HepG2 (cell line): Measurements from ENCODE around the gene GRM1. TPM values are rescaled to one million over a fixed set of nuclear protein-coding genes. Genes with fewer than 3 reads are reported as not detected.

Source experiments
- ATAC-seq: fragments of 200-7000 bp; cut with Tn5 transposase; 3 replicates; pipeline ENCODE4 v1.9.1; 2020; ENCODE audit warnings: mild to moderate bottlenecking, moderate library complexity
- BruUV-seq: library from RNA; stranded (reverse); fragments of 400-500 nt; replicated peaks from 2 replicates; lab custom pipeline; 2021; lab: Mats Ljungman, UMichigan
- CTCF ChIA-PET: fragments of 300-600 bp; formaldehyde crosslinking; extraction: SDS; loops from one replicate; lab custom pipeline; 2021; ENCODE audit warnings: low total read pairs, inconsistent platforms, low intra/inter-chr PET ratio; lab: Yijun Ruan, JAX
- POLR2A ChIA-PET: fragments of 350-600 bp; sonication (Branson Sonifier 250); formaldehyde crosslinking; loops from one replicate; lab custom pipeline; 2020; ENCODE audit warnings: antibody characterized with exemption, inconsistent platforms; lab: Yijun Ruan, JAX
- DNase-seq: peaks from one replicate; pipeline ENCODE4 v3.0.0-alpha.2; 2015; ENCODE audit warnings: low spot score
- FAIRE-seq: peaks from 3 replicates; lab custom pipeline; 2011; peaks lifted over from hg19 to GRCh38; lab: Jason Lieb, UNC
- H2AFZ ChIP-seq: one replicate; pipeline ENCODE4 v1.6.1; 2011; ENCODE audit warnings: low read length, inconsistent platforms
- H3K27ac ChIP-seq: fragments of 300-600 bp; 3 replicates; pipeline ENCODE4 v1.8.0; 2011; ENCODE audit warnings: mixed run types, mild to moderate bottlenecking, mixed read lengths, low read length, inconsistent platforms; ENCODE audit not compliant: insufficient read depth; ENCODE audit errors: extremely low read length
- H3K27me3 ChIP-seq, 2 experiments: fragments of 200-600 bp in 1 of 2; 2 replicates in 1 of 2; 3 replicates in 1 of 2; pipeline versions ENCODE4 v1.6.0 to v1.8.0; 2011; ENCODE audit warnings: low read length in 2 of 2, mild to moderate bottlenecking in 2 of 2, moderate library complexity in 2 of 2, inconsistent platforms in 1 of 2; ENCODE audit not compliant: insufficient read depth in 2 of 2, control insufficient read depth in 1 of 2
- H3K36me3 ChIP-seq, 2 experiments: fragments of 200-600 bp in 1 of 2; replicated peaks in 1 of 2; 2 replicates in 1 of 2; 3 replicates in 1 of 2; pipeline versions ENCODE4 v1.5.1 to v1.8.0; 2011; ENCODE audit warnings: low read length in 2 of 2, inconsistent platforms in 1 of 2; ENCODE audit not compliant: insufficient read depth in 2 of 2, control insufficient read depth in 1 of 2
- H3K4me1 ChIP-seq: 2 replicates; pipeline ENCODE4 v1.5.1; 2012; ENCODE audit warnings: low read length, inconsistent platforms; ENCODE audit not compliant: insufficient read depth
- H3K4me2 ChIP-seq: 2 replicates; pipeline ENCODE4 v1.6.0; 2011; ENCODE audit warnings: low read depth, low read length, inconsistent platforms
- H3K4me3 ChIP-seq, 3 experiments: fragments of 200-600 bp in 1 of 3; sonication (generic), shearing (Covaris generic) in 1 of 3; replicated peaks in 1 of 3; 2 replicates each; pipeline ENCODE4 v1.5.1; 2011 to 2016; ENCODE audit warnings: low read length in 3 of 3, inconsistent platforms in 2 of 3, low read depth in 2 of 3, mild to moderate bottlenecking in 2 of 3, control low read depth in 1 of 3, mixed read lengths in 1 of 3; ENCODE audit not compliant: insufficient read depth in 1 of 3
- H3K79me2 ChIP-seq: one replicate; pipeline ENCODE4 v1.6.1; 2011; ENCODE audit warnings: low read length, inconsistent platforms; ENCODE audit not compliant: insufficient read depth
- H3K9ac ChIP-seq: 2 replicates; pipeline ENCODE4 v1.6.0; 2011; ENCODE audit warnings: mild to moderate bottlenecking, low read depth, low read length, inconsistent platforms; ENCODE audit not compliant: insufficient read depth
- H3K9me3 ChIP-seq: 2 replicates; pipeline ENCODE4 v1.5.1; 2012; ENCODE audit warnings: mild to moderate bottlenecking, low read length
- H4K20me1 ChIP-seq: 2 replicates; pipeline ENCODE4 v1.6.0; 2011; ENCODE audit warnings: inconsistent platforms, mild to moderate bottlenecking, low read length, moderate library complexity; ENCODE audit not compliant: insufficient read depth
- FOXK2 ChIP-seq: fragments of 450-650 bp; IDR thresholded peaks from 2 replicates; pipeline ENCODE4 v1.6.1; 2016
- MBNL3 ChIP-seq: fragments of 250-450 bp; sonication (Bioruptor Pico); conservative IDR thresholded peaks from 2 replicates; pipeline ENCODE4 v1.8.0; 2022; ENCODE audit warnings: mild to moderate bottlenecking, inconsistent platforms
- RFX1 ChIP-seq: fragments of 450-650 bp; IDR thresholded peaks from 2 replicates; pipeline ENCODE4 v1.6.1; 2017
- ZIK1 ChIP-seq: sonication (generic); formaldehyde crosslinking; IDR thresholded peaks from 2 replicates; pipeline ENCODE4 v1.5.0; 2020; ENCODE audit warnings: mild to moderate bottlenecking, low read depth, missing genetic modification reagents, borderline replicate concordance
- ZNF138 ChIP-seq: sonication (generic); formaldehyde crosslinking; IDR thresholded peaks from 2 replicates; pipeline ENCODE4 v1.5.0; 2020; ENCODE audit warnings: mild to moderate bottlenecking, low read depth, missing genetic modification reagents
- ZNF619 ChIP-seq: sonication (generic); formaldehyde crosslinking; IDR thresholded peaks from 2 replicates; pipeline ENCODE4 v1.4.0; 2020; ENCODE audit warnings: mild to moderate bottlenecking, missing genetic modification reagents
- ZNF878 ChIP-seq: sonication (generic); formaldehyde crosslinking; IDR thresholded peaks from 2 replicates; pipeline ENCODE4 v1.8.1; 2023; ENCODE audit warnings: mild to moderate bottlenecking, missing genetic modification reagents, moderate library complexity
- whole genome bisulfite sequencing: methylation state at CpG from one replicate; pipeline ENCODE4 v1.1.6; 2017; ENCODE audit warnings: low lambda C conversion rate; 5-methylcytosine and 5-hydroxymethylcytosine counted together
- in situ Hi-C: cut with HindIII; loops from 2 replicates; pipeline ENCODE4 v1.10.0; 2017; ENCODE audit warnings: low pct_unique_long_range_greater_than_20kb; ENCODE audit not compliant: extremely low pct_ligation_motif_present
- intact Hi-C: fragments of 100-400 bp; cut with micrococcal nuclease; formaldehyde crosslinking; loops from one replicate; pipeline ENCODE4 v1.10.0; 2022; ENCODE audit not compliant: unreplicated experiment
- polyA plus RNA-seq, 8 experiments: library from polyadenylated mRNA; depleted of rRNA in 3 of 8; stranded (reverse) in 7 of 8; unstranded in 1 of 8; fragments of >200 nt; fragmentation: Illumina TruSeq in 4 of 8; extraction: Trizol in 4 of 8; gene quantifications; 2 replicates each; pipeline versions ENCODE4 v1.2.1 to v1.2.3, GENCODE V29; 2011 to 2016; ENCODE audit warnings: low read depth in 4 of 8, missing spikeins in 1 of 8, mixed read lengths in 1 of 8; ENCODE audit not compliant: insufficient read depth in 1 of 8
- total RNA-seq, 5 experiments: library from RNA; depleted of rRNA; stranded (reverse); fragments of >200 nt; fragmentation: Illumina TruSeq; extraction: Trizol; gene quantifications; 2 replicates each; pipeline ENCODE4 v1.2.3, GENCODE V29; 2016; ENCODE audit warnings: low read depth in 1 of 5
- TF ChIP-seq, protein P1 (sequence below): sonication (generic); formaldehyde crosslinking; IDR thresholded peaks from 2 replicates; pipeline ENCODE4 v1.5.1; 2020; ENCODE audit warnings: missing genetic modification reagents, mild to moderate bottlenecking, borderline replicate concordance
- TF ChIP-seq, protein P2 (sequence below): sonication (generic); formaldehyde crosslinking; IDR thresholded peaks from 2 replicates; pipeline ENCODE4 v1.4.0; 2020; ENCODE audit warnings: missing genetic modification reagents
- TF ChIP-seq, protein P3 (sequence below): sonication (generic); formaldehyde crosslinking; IDR thresholded peaks from 2 replicates; pipeline ENCODE4 v1.8.1; 2023; ENCODE audit warnings: mild to moderate bottlenecking, inconsistent platforms, moderate library complexity, missing genetic modification reagents, borderline replicate concordance
- TF ChIP-seq, protein P4 (sequence below): IDR thresholded peaks from 2 replicates; pipeline ENCODE4 v1.6.1; 2016; ENCODE audit warnings: missing compliant biosample characterization, missing genetic modification reagents, borderline replicate concordance
- TF ChIP-seq, protein P5 (sequence below): sonication (generic); formaldehyde crosslinking; IDR thresholded peaks from 2 replicates; pipeline ENCODE4 v1.4.0; 2020; ENCODE audit warnings: missing genetic modification reagents

Gene GRM1
- total and polyA plus RNA-seq, 2 of the 13 experiments (the other 11 are each of a cell fraction or from before 2014, with no cell fraction given) = 0.09 TPM; not detected in 1

DNA sequence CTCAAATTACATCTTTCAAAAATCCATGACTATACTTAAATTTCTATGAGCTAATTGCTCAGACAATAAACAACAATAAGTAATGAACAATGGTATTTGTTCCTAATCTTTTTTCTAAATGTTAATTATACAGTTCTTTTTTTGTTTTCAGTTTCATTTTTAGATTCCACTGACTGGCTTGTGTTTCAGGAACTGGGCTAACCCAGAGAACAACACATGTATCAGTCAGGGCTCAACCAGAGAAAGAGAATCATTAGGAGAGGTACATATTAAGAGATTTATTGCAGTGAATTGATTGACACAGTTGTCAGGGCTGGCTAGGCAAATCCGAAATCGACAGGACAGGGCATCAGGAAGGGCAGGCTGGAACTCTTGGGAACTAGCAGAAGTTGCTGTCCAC, 182.8 kb downstream of the GRM1 start:
- no peaks in the 10 kb centered on the region for H3K4me1 ChIP-seq
- in situ Hi-C loops = no loop called here
- POLR2A ChIA-PET = no interaction called here
- no peak overlapping the region for H3K4me2 ChIP-seq
- no peak overlapping the region for H2AFZ ChIP-seq
- no peaks in the 10 kb centered on the region for H3K27me3 ChIP-seq
- no peak overlapping the region for H3K27ac ChIP-seq
- intact Hi-C loops = no loop called here
- no peak overlapping the region for H3K9ac ChIP-seq
- BruUV-seq = no TSS peak
- DNase-seq (no peak), FAIRE-seq (no peak), ATAC-seq (no peak)
- no peaks in the 10 kb centered on the region for H3K79me2 ChIP-seq
- H4K20me1 ChIP-seq = no peaks in the 10 kb centered on the region
- TF ChIP-seq, protein P1, sequence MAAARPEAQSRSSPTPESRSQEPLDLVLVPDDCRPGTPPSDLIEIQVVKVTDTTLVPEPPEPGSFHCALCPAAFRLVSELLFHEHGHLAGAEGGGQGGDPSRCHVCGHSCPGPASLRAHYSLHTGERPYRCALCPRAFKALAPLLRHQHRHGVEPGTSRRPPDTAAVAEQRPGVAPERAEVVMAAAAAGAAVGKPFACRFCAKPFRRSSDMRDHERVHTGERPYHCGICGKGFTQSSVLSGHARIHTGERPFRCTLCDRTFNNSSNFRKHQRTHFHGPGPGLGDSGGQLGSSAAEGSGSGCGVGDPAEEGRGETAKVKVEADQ = no peak
- TF ChIP-seq, protein P2, sequence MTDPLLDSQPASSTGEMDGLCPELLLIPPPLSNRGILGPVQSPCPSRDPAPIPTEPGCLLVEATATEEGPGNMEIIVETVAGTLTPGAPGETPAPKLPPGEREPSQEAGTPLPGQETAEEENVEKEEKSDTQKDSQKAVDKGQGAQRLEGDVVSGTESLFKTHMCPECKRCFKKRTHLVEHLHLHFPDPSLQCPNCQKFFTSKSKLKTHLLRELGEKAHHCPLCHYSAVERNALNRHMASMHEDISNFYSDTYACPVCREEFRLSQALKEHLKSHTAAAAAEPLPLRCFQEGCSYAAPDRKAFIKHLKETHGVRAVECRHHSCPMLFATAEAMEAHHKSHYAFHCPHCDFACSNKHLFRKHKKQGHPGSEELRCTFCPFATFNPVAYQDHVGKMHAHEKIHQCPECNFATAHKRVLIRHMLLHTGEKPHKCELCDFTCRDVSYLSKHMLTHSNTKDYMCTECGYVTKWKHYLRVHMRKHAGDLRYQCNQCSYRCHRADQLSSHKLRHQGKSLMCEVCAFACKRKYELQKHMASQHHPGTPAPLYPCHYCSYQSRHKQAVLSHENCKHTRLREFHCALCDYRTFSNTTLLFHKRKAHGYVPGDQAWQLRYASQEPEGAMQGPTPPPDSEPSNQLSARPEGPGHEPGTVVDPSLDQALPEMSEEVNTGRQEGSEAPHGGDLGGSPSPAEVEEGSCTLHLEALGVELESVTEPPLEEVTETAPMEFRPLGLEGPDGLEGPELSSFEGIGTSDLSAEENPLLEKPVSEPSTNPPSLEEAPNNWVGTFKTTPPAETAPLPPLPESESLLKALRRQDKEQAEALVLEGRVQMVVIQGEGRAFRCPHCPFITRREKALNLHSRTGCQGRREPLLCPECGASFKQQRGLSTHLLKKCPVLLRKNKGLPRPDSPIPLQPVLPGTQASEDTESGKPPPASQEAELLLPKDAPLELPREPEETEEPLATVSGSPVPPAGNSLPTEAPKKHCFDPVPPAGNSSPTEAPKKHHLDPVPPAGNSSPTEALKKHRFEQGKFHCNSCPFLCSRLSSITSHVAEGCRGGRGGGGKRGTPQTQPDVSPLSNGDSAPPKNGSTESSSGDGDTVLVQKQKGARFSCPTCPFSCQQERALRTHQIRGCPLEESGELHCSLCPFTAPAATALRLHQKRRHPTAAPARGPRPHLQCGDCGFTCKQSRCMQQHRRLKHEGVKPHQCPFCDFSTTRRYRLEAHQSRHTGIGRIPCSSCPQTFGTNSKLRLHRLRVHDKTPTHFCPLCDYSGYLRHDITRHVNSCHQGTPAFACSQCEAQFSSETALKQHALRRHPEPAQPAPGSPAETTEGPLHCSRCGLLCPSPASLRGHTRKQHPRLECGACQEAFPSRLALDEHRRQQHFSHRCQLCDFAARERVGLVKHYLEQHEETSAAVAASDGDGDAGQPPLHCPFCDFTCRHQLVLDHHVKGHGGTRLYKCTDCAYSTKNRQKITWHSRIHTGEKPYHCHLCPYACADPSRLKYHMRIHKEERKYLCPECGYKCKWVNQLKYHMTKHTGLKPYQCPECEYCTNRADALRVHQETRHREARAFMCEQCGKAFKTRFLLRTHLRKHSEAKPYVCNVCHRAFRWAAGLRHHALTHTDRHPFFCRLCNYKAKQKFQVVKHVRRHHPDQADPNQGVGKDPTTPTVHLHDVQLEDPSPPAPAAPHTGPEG (CRISPR knock-in tag) = no peak
- TF ChIP-seq, protein P3, sequence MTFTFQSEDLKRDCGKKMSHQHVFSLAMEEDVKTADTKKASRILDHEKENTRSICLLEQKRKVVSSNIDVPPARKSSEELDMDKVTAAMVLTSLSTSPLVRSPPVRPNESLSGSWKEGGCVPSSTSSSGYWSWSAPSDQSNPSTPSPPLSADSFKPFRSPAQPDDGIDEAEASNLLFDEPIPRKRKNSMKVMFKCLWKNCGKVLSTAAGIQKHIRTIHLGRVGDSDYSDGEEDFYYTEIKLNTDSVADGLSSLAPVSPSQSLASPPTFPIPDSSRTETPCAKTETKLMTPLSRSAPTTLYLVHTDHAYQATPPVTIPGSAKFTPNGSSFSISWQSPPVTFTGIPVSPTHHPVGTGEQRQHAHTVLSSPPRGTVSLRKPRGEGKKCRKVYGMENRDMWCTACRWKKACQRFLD = no peak
- TF ChIP-seq RFX1 (no peak), MBNL3 (CRISPR knock-in tag) (no peak), ZNF619 (CRISPR knock-in tag) (no peak), ZIK1 (no peak), ZNF878 (CRISPR knock-in tag) (no peak), FOXK2 (no peak), ZNF138 (CRISPR knock-in tag) (no peak)
- TF ChIP-seq, protein P4, sequence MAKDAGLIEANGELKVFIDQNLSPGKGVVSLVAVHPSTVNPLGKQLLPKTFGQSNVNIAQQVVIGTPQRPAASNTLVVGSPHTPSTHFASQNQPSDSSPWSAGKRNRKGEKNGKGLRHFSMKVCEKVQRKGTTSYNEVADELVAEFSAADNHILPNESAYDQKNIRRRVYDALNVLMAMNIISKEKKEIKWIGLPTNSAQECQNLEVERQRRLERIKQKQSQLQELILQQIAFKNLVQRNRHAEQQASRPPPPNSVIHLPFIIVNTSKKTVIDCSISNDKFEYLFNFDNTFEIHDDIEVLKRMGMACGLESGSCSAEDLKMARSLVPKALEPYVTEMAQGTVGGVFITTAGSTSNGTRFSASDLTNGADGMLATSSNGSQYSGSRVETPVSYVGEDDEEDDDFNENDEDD (CRISPR knock-in tag) = no peak
- TF ChIP-seq, protein P5, sequence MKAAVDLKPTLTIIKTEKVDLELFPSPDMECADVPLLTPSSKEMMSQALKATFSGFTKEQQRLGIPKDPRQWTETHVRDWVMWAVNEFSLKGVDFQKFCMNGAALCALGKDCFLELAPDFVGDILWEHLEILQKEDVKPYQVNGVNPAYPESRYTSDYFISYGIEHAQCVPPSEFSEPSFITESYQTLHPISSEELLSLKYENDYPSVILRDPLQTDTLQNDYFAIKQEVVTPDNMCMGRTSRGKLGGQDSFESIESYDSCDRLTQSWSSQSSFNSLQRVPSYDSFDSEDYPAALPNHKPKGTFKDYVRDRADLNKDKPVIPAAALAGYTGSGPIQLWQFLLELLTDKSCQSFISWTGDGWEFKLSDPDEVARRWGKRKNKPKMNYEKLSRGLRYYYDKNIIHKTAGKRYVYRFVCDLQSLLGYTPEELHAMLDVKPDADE (CRISPR knock-in tag) = no peak
- WGBS = 0% methylated on average over 2 of the region's 2 CpGs
- H3K4me3 ChIP-seq = no peak overlapping the region
- no peaks in the 10 kb centered on the region for H3K9me3 ChIP-seq
- H3K36me3 ChIP-seq = no peaks in the 10 kb centered on the region
- CTCF ChIA-PET = no interaction called here
